Measurements from ENCODE around the gene ALAD.

DNA sequence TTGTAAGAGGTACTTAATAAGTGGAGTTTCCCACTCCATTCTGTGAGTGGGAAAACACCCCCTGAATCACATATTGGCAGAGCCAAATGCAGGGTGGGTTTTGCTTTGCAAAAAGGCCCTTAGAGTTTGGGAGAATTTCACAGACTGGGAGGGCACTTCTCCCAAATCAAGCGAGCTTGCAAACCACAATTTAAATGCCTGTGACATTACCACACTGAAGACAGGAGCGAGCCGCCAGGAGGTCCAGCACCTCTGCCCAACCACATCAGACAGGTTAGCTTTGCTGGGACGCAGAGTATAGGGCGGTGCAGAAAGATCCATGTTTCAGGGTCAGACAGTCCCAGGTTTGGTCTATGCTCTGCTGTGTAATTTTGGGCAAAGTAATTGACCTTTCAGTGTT lies 2.3 kb downstream of the ALAD start:
- TF ChIP-seq, protein P1, sequence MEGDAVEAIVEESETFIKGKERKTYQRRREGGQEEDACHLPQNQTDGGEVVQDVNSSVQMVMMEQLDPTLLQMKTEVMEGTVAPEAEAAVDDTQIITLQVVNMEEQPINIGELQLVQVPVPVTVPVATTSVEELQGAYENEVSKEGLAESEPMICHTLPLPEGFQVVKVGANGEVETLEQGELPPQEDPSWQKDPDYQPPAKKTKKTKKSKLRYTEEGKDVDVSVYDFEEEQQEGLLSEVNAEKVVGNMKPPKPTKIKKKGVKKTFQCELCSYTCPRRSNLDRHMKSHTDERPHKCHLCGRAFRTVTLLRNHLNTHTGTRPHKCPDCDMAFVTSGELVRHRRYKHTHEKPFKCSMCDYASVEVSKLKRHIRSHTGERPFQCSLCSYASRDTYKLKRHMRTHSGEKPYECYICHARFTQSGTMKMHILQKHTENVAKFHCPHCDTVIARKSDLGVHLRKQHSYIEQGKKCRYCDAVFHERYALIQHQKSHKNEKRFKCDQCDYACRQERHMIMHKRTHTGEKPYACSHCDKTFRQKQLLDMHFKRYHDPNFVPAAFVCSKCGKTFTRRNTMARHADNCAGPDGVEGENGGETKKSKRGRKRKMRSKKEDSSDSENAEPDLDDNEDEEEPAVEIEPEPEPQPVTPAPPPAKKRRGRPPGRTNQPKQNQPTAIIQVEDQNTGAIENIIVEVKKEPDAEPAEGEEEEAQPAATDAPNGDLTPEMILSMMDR (IDR thresholded peaks at IDR 0.05; ENCODE audit: low read depth, low read length) = no peak
- TF ChIP-seq EZH2phosphoT487 (IDR thresholded peaks at IDR 0.05; ENCODE audit: low read depth) = no peak

Data from OCI-LY3 (cell line).